ENCODE measurements around the gene NHSL1.

NHSL1 gene

DNA sequence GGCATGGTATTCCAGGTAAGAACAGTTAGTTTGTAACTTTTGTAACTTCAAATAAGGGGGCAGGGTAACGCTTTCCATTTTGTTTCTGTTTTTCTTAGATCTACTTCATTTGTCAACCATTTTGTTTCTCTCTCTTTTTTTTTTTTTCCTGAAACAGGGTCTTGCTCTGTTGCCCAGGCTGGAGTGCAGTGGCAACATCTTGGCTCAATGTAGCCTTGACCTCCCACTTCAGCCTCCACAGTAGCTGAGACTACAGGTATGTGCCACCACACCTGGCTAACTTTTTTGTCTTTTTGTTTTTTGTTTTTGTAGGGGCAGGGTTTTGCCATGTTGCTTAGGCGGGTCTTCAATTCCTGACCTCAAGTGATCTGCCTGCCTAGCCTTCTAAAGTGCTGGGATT, 32.1 kb upstream of the NHSL1 start:
- no peaks in the 10 kb centered on the region for H4K20me1 ChIP-seq (ENCODE audit: insufficient read depth, low read length)
- no peak for TF ChIP-seq EZH2 (optimal IDR thresholded peaks at IDR 0.05; ENCODE audit: low read depth, low read length)
- TF ChIP-seq, protein P1, sequence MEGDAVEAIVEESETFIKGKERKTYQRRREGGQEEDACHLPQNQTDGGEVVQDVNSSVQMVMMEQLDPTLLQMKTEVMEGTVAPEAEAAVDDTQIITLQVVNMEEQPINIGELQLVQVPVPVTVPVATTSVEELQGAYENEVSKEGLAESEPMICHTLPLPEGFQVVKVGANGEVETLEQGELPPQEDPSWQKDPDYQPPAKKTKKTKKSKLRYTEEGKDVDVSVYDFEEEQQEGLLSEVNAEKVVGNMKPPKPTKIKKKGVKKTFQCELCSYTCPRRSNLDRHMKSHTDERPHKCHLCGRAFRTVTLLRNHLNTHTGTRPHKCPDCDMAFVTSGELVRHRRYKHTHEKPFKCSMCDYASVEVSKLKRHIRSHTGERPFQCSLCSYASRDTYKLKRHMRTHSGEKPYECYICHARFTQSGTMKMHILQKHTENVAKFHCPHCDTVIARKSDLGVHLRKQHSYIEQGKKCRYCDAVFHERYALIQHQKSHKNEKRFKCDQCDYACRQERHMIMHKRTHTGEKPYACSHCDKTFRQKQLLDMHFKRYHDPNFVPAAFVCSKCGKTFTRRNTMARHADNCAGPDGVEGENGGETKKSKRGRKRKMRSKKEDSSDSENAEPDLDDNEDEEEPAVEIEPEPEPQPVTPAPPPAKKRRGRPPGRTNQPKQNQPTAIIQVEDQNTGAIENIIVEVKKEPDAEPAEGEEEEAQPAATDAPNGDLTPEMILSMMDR (IDR thresholded peaks at IDR 0.05; ENCODE audit: low read length) = no peak
- no peak for TF ChIP-seq EZH2phosphoT487 (IDR thresholded peaks at IDR 0.05; ENCODE audit: low read length)
- no peaks in the 10 kb centered on the region for H3K79me2 ChIP-seq (ENCODE audit: low read length)
- H3K36me3 ChIP-seq (replicated peaks; ENCODE audit: insufficient read depth, low read length) = no peaks in the 10 kb centered on the region
- no peaks in the 10 kb centered on the region for H3K27me3 ChIP-seq (replicated peaks; ENCODE audit: insufficient read depth, low read length)
- DNase-seq = no peak
- H3K9me2 ChIP-seq (replicated peaks; ENCODE audit: insufficient read depth, low read length) = no peaks in the 10 kb centered on the region
- no peaks in the 10 kb centered on the region for H3F3A ChIP-seq (ENCODE audit: insufficient read depth, low read length)
- no peak overlapping the region for H3K27ac ChIP-seq (ENCODE audit: low read length)
- H3K4me2 ChIP-seq (ENCODE audit: low read depth, low read length) = no peak overlapping the region
- H3K9me3 ChIP-seq (replicated peaks; ENCODE audit: insufficient read depth, low read length) = no peaks in the 10 kb centered on the region
- no peak overlapping the region for H3K9ac ChIP-seq (ENCODE audit: low read length)
- H3K4me3 ChIP-seq (ENCODE audit: low read length) = no peak overlapping the region
- H2AFZ ChIP-seq (ENCODE audit: low read length) = no peak overlapping the region
- no peaks in the 10 kb centered on the region for H3K4me1 ChIP-seq (ENCODE audit: low read length)

DNA sequence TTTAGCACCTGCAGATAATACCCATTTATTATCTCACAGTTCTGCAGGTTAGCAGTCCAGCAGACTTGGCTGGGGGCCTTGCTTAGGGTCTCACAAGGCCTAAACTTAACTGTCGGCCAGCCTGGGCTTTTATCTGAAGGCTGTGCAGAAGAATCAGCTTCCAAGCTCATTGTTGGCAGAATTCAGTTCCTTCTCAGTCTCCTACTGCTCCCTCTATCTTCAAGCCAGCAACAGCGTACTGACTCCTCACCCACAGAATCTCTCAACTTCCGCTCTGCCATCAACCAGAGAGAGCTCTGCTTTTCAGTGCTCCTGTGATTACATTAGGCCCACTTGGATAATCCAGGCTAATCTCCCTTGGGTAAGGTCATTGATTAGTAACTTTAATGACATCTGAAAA, 30.2 kb upstream of the NHSL1 start:
- Histone ChIP-seq H3K4me1 (ENCODE audit: low read length) (no peaks in the 10 kb centered on the region), H3K9me3 (replicated peaks; ENCODE audit: insufficient read depth, low read length) (no peaks in the 10 kb centered on the region), H3K4me2 (ENCODE audit: low read depth, low read length) (no peak overlapping the region), H2AFZ (ENCODE audit: low read length) (no peak overlapping the region), H3K36me3 (replicated peaks; ENCODE audit: insufficient read depth, low read length) (no peaks in the 10 kb centered on the region), H3K4me3 (ENCODE audit: low read length) (no peak overlapping the region), H3K79me2 (ENCODE audit: low read length) (no peaks in the 10 kb centered on the region), H3K9ac (ENCODE audit: low read length) (no peak overlapping the region), H3K27me3 (replicated peaks; ENCODE audit: insufficient read depth, low read length) (no peaks in the 10 kb centered on the region), H3K27ac (ENCODE audit: low read length) (no peak overlapping the region), H4K20me1 (ENCODE audit: insufficient read depth, low read length) (no peaks in the 10 kb centered on the region), H3K9me2 (replicated peaks; ENCODE audit: insufficient read depth, low read length) (no peaks in the 10 kb centered on the region), H3F3A (ENCODE audit: insufficient read depth, low read length) (no peaks in the 10 kb centered on the region)
- TF ChIP-seq, protein P1 (IDR thresholded peaks at IDR 0.05; ENCODE audit: low read length) = no peak
- no peak for TF ChIP-seq EZH2phosphoT487 (IDR thresholded peaks at IDR 0.05; ENCODE audit: low read length)
- no peak for TF ChIP-seq EZH2 (optimal IDR thresholded peaks at IDR 0.05; ENCODE audit: low read depth, low read length)
- no peak for DNase-seq

DNA sequence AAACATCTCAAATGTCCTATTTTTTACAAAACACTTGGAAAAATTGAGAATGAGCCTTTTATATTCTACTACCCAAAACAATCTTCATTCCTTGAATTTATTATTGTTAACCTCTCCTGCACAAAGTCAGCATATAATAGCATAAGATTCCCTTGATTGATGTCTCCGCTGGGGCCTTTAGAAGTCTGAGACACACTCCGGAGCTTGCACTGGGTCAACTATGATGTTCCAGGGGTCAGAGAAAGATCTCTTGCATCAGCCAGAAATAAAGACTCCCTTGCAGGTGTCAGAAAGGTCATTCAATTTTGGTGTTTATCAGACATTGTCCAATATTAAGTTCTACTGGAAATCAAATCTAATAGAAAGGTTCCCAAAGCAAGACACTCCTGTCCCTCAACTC, 29.7 kb upstream of the NHSL1 start:
- Histone ChIP-seq H3K4me3 (ENCODE audit: low read length) (no peak overlapping the region), H3K9ac (ENCODE audit: low read length) (no peak overlapping the region), H3K27me3 (replicated peaks; ENCODE audit: insufficient read depth, low read length) (no peaks in the 10 kb centered on the region), H3K4me2 (ENCODE audit: low read depth, low read length) (no peak overlapping the region), H3K9me3 (replicated peaks; ENCODE audit: insufficient read depth, low read length) (no peaks in the 10 kb centered on the region), H3K27ac (ENCODE audit: low read length) (no peak overlapping the region), H3K79me2 (ENCODE audit: low read length) (no peaks in the 10 kb centered on the region), H3K36me3 (replicated peaks; ENCODE audit: insufficient read depth, low read length) (no peaks in the 10 kb centered on the region), H4K20me1 (ENCODE audit: insufficient read depth, low read length) (no peaks in the 10 kb centered on the region), H3K9me2 (replicated peaks; ENCODE audit: insufficient read depth, low read length) (no peaks in the 10 kb centered on the region), H2AFZ (ENCODE audit: low read length) (no peak overlapping the region), H3F3A (ENCODE audit: insufficient read depth, low read length) (no peaks in the 10 kb centered on the region), H3K4me1 (ENCODE audit: low read length) (no peaks in the 10 kb centered on the region)
- no peak for TF ChIP-seq EZH2phosphoT487 (IDR thresholded peaks at IDR 0.05; ENCODE audit: low read length)
- no peak for TF ChIP-seq EZH2 (optimal IDR thresholded peaks at IDR 0.05; ENCODE audit: low read depth, low read length)
- TF ChIP-seq, protein P1 (IDR thresholded peaks at IDR 0.05; ENCODE audit: low read length) = no peak
- DNase-seq = no peak

Data from MM.1S (cell line).